Ishikawa (cell line): ENCODE data around the gene AKAP6.

Source experiments
- CEBPB ChIP-seq: IDR thresholded peaks from 2 replicates; pipeline ENCODE4 v1.6.1; 2012
- CREB1 ChIP-seq: IDR thresholded peaks from 2 replicates; pipeline ENCODE4 v1.6.1; 2012; ENCODE audit warnings: low read depth
- EGR1 ChIP-seq: IDR thresholded peaks from 2 replicates; pipeline ENCODE4 v1.6.1; 2012
- EP300 ChIP-seq: IDR thresholded peaks from 2 replicates; pipeline ENCODE4 v1.6.1; 2012; ENCODE audit warnings: borderline replicate concordance
- FOXM1 ChIP-seq: IDR thresholded peaks from 2 replicates; pipeline ENCODE4 v1.6.1; 2012; ENCODE audit warnings: low read depth, borderline replicate concordance
- MAX ChIP-seq: IDR thresholded peaks from 2 replicates; pipeline ENCODE4 v1.6.1; 2012
- NFIC ChIP-seq: IDR thresholded peaks from 2 replicates; pipeline ENCODE4 v1.6.1; 2012
- RAD21 ChIP-seq: IDR thresholded peaks from 2 replicates; pipeline ENCODE4 v1.6.1; 2012; ENCODE audit warnings: low read depth
- REST ChIP-seq: IDR thresholded peaks from 2 replicates; pipeline ENCODE4 v1.6.1; 2012; ENCODE audit warnings: low read depth, mild to moderate bottlenecking
- TAF1 ChIP-seq: IDR thresholded peaks from 2 replicates; pipeline ENCODE4 v1.6.1; 2012; ENCODE audit warnings: low read depth, mild to moderate bottlenecking
- TCF12 ChIP-seq: IDR thresholded peaks from 2 replicates; pipeline ENCODE4 v1.6.1; 2012; ENCODE audit warnings: low read depth
- TEAD4 ChIP-seq: IDR thresholded peaks from 2 replicates; pipeline ENCODE4 v1.6.1; 2012
- USF1 ChIP-seq: IDR thresholded peaks from 2 replicates; pipeline ENCODE4 v1.6.1; 2012
- YY1 ChIP-seq: IDR thresholded peaks from 2 replicates; pipeline ENCODE4 v1.6.1; 2012; ENCODE audit warnings: low read depth
- ZBTB7A ChIP-seq: IDR thresholded peaks from 2 replicates; pipeline ENCODE4 v1.6.1; 2012; ENCODE audit warnings: low read depth

The AKAP6 gene

GRCh38 chr14:32480337-32480736 is 151.2 kb downstream of the AKAP6 start:
- TF ChIP-seq TEAD4 = no peak
- no peak for TF ChIP-seq CREB1
- no peak for TF ChIP-seq ZBTB7A
- no peak for TF ChIP-seq NFIC
- TF ChIP-seq EGR1 = no peak
- no peak for TF ChIP-seq USF1
- no peak for TF ChIP-seq FOXM1
- no peak for TF ChIP-seq EP300
- no peak for TF ChIP-seq TAF1
- no peak for TF ChIP-seq MAX
- TF ChIP-seq CEBPB = no peak
- no peak for TF ChIP-seq REST
- TF ChIP-seq RAD21 = no peak
- no peak for TF ChIP-seq TCF12

- no peak for TF ChIP-seq EGR1
- TF ChIP-seq CREB1 = no peak
- TF ChIP-seq USF1 = no peak
- TF ChIP-seq NFIC = no peak
- TF ChIP-seq CEBPB = no peak
- TF ChIP-seq EP300 = no peak
- no peak for TF ChIP-seq FOXM1
- TF ChIP-seq YY1 = no peak
- no peak for TF ChIP-seq MAX
- TF ChIP-seq TAF1 = no peak
- TF ChIP-seq ZBTB7A = no peak
- TF ChIP-seq TCF12 = no peak
- no peak for TF ChIP-seq REST
Measured at GRCh38 chr14:32481707-32482106, 152.6 kb downstream of the AKAP6 start.

GRCh38 chr14:32491416-32492016 is 162.4 kb downstream of the AKAP6 start:
- TF ChIP-seq USF1 (no peak), FOXM1 (no peak), NFIC (no peak), CEBPB (no peak), ZBTB7A (no peak), TEAD4 (no peak), EGR1 (no peak), YY1 (no peak), CREB1 (no peak), MAX (no peak), REST (no peak), TCF12 (no peak), TAF1 (no peak), RAD21 (no peak), EP300 (no peak)

GRCh38 chr14:32492457-32492856 is 163.4 kb downstream of the AKAP6 start:
- no peak for TF ChIP-seq USF1
- TF ChIP-seq TCF12 = no peak
- no peak for TF ChIP-seq REST
- TF ChIP-seq ZBTB7A = no peak
- TF ChIP-seq EGR1 = no peak
- TF ChIP-seq EP300 = no peak
- no peak for TF ChIP-seq RAD21
- TF ChIP-seq CEBPB = no peak
- TF ChIP-seq FOXM1 = no peak
- TF ChIP-seq MAX = no peak
- TF ChIP-seq NFIC = no peak
- TF ChIP-seq YY1 = no peak
- no peak for TF ChIP-seq TEAD4
- no peak for TF ChIP-seq TAF1
- no peak for TF ChIP-seq CREB1
